AG09319 (cell line): Measurements from ENCODE around the gene FXYD3.

ENCODE experiments used
- DNase-seq: peaks from one replicate; pipeline ENCODE4 v3.0.0-alpha.2; 2010; ENCODE audit warnings: low read depth; ENCODE audit errors: extremely low read depth
- TF ChIP-seq, protein P1 (sequence below): IDR thresholded peaks from 2 replicates; pipeline ENCODE4 v1.5.1; 2011; ENCODE audit warnings: low read depth, mild to moderate bottlenecking, inconsistent platforms, low read length, moderate library complexity

FXYD3 gene

DNA sequence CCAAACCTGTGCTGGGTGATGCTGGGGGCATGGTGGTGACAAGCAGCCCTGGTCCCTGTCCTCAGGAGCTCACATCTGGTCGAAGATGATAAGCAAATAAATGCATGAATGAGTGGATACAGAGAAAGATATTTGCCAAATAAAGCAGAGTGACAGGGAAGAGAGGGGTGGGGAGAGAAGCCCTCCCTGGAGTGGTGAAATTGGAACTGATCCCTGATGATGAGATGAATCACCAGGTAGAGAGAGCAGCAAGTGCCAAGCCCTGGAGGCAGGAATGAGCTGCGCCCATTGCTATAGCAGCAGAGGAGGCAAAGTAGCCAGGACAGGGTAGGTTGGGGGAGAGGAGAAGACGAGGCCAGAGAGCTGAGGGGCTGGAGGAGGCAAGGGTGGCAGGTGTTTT lies 52.6 kb downstream of the FXYD3 start:
- DNase-seq = no peak
- TF ChIP-seq, protein P1, sequence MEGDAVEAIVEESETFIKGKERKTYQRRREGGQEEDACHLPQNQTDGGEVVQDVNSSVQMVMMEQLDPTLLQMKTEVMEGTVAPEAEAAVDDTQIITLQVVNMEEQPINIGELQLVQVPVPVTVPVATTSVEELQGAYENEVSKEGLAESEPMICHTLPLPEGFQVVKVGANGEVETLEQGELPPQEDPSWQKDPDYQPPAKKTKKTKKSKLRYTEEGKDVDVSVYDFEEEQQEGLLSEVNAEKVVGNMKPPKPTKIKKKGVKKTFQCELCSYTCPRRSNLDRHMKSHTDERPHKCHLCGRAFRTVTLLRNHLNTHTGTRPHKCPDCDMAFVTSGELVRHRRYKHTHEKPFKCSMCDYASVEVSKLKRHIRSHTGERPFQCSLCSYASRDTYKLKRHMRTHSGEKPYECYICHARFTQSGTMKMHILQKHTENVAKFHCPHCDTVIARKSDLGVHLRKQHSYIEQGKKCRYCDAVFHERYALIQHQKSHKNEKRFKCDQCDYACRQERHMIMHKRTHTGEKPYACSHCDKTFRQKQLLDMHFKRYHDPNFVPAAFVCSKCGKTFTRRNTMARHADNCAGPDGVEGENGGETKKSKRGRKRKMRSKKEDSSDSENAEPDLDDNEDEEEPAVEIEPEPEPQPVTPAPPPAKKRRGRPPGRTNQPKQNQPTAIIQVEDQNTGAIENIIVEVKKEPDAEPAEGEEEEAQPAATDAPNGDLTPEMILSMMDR = no peak

DNA sequence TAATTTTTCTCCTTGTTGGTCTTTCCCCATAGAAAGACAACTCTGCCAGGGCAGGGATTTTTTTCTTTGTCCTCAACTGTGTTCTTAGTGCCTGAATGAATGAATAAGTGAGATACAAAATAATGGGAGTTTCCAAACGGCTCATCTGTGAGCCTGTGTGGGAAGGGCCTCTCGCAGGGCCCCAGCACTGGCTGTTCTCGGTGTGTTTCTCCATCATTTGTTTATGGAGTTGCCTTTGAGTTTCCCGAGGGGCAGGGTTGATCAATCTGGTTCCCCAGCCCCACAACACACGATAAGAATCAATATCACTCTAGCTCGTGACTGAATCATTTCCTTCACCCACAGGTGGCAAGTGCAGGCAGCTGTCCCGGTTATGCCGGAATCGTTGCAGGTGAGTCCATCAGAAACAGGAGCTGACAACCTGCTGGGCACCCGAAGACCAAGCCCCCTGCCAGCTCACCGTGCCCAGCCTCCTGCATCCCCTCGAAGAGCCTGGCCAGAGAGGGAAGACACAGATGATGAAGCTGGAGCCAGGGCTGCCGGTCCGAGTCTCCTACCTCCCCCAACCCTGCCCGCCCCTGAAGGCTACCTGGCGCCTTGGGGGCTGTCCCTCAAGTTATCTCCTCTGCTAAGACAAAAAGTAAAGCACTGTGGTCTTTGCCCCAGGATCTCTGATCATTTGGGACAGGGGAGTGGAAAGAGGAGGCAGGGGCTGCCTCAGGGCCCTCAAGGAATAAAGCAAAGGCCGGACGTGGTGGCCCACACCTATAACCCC lies 53.8 kb downstream of the FXYD3 start:
- TF ChIP-seq, protein P1 = no peak
- no peak for DNase-seq

DNA sequence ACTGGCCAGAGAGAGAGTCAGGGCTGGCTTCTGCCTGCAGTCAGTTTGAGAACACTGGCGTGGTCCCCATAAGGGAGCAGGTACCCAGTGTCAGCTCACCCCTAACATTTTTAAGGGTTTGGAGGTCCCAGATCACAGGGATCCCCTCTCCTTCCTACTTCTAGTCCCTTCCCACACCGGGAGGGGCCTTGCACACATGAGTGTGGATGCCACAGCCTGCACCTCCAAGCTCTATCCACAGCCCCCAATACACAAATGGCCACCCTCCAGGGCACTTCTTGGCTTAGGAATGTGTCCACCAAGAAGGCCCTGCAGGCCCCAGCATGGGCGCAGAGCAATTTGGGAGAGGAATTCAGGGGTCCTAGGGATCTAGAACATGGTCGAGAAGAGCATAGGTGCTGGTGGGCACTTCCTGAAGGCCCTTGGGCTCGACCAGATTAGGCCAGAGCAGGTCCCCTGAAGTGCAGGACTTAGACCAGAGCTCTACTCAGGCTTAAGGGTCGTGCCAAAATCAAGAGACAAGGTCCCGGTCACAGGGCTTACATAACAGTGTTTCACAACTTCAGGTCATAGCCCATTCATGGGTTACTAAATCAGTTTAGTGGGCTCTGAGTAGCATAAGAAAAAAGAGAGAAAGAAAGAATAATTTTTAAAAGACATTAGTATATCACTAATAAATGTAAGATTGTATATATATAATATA lies 54.9 kb downstream of the FXYD3 start:
- TF ChIP-seq, protein P1 = no peak
- DNase-seq = no peak

DNA sequence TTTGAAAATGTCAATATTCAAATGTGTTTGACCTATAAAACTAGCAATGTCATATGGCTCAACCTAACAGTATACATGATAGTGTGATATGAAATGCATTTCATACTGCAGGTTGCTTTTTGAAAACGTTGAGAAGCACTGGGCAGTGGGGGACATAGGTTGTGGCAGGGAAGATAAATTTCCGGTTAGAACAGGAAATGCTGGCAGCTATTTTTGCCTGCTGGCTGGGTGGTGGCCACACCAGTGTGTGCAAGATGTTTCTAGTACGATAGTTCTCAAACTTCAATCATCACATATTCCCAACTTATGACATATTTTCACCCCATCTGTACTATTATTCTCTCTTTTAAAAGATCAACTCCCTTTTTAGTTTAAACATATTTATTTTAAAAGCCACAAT lies 56.1 kb downstream of the FXYD3 start:
- TF ChIP-seq, protein P1 = no peak
- no peak for DNase-seq
